Endodermal cell (in vitro differentiated cells): ENCODE results near the gene BMP2. TPM values are rescaled to one million over a fixed set of nuclear protein-coding genes. Genes with fewer than 3 reads are reported as not detected.

Experiments
- DNase-seq: peaks from one replicate; pipeline ENCODE4 v3.0.0-alpha.2; 2017
- H3K27ac ChIP-seq: 2 replicates; pipeline ENCODE4 v1.5.1; 2013; ENCODE audit warnings: mild to moderate bottlenecking, low read depth, low read length, moderate library complexity
- H3K27me3 ChIP-seq: 2 replicates; pipeline ENCODE4 v1.6.1; 2013; ENCODE audit warnings: mild to moderate bottlenecking, low read length, moderate library complexity; ENCODE audit not compliant: insufficient read depth, control insufficient read depth, poor library complexity, severe bottlenecking
- H3K36me3 ChIP-seq: 2 replicates; pipeline ENCODE4 v1.7.0; 2013; ENCODE audit warnings: mild to moderate bottlenecking, low read length, moderate library complexity; ENCODE audit not compliant: control insufficient read depth, insufficient read depth
- H3K4me1 ChIP-seq: one replicate; pipeline ENCODE4 v1.7.0; 2013; ENCODE audit warnings: low read length; ENCODE audit not compliant: control insufficient read depth, insufficient read depth
- H3K4me3 ChIP-seq: 2 replicates; pipeline ENCODE4 v1.5.1; 2013; ENCODE audit warnings: mild to moderate bottlenecking, low read length, moderate library complexity
- H3K9ac ChIP-seq: 2 replicates; pipeline ENCODE4 v1.6.1; 2013; ENCODE audit warnings: mild to moderate bottlenecking, low read length, moderate library complexity; ENCODE audit not compliant: poor library complexity, severe bottlenecking; ENCODE audit errors: extremely low read depth
- H3K9me3 ChIP-seq: 2 replicates; pipeline ENCODE4 v1.6.1; 2013; ENCODE audit warnings: mild to moderate bottlenecking, low read length, moderate library complexity; ENCODE audit not compliant: control insufficient read depth
- H3K27ac Mint-ChIP-seq: 2 replicates; pipeline ENCODE4 v1.8.0; 2020; ENCODE audit warnings: mixed read lengths
- H3K27me3 Mint-ChIP-seq: 2 replicates; pipeline ENCODE4 v1.8.0; 2021; ENCODE audit warnings: mild to moderate bottlenecking, mixed read lengths; ENCODE audit not compliant: insufficient read depth
- H3K36me3 Mint-ChIP-seq: 2 replicates; pipeline ENCODE4 v1.8.0; 2020; ENCODE audit warnings: low read depth, mixed read lengths
- H3K4me1 Mint-ChIP-seq: 2 replicates; pipeline ENCODE4 v1.8.0; 2020; ENCODE audit warnings: mixed read lengths
- H3K4me3 Mint-ChIP-seq: 2 replicates; pipeline ENCODE4 v1.8.0; 2020; ENCODE audit warnings: mild to moderate bottlenecking, moderate library complexity, mixed read lengths
- H3K9me3 Mint-ChIP-seq: 2 replicates; pipeline ENCODE4 v1.8.0; 2020; ENCODE audit warnings: mild to moderate bottlenecking, mixed read lengths
- WGBS, 2 experiments: methylation state at CpG; one replicate each; pipeline versions ENCODE4 v1.1.5 to v1.1.7; 2013; ENCODE audit warnings: missing lambda C conversion rate in 2 of 2, mixed read lengths in 1 of 2; ENCODE audit not compliant: insufficient coverage in 1 of 2, insufficient read length in 1 of 2; 5-methylcytosine and 5-hydroxymethylcytosine counted together
- long read RNA-seq, 4 experiments: library from polyadenylated mRNA in 2 of 4; library from RNA in 1 of 4; library from capped mRNA in 1 of 4; stranded (forward) in 3 of 4; unstranded in 1 of 4; transcript quantifications; one replicate each; pipeline ENCODE4 v2.0.0, GENCODE V29; 2020 to 2021; ENCODE audit warnings: inconsistent platforms in 1 of 4
- polyA plus RNA-seq, 2 experiments: library from polyadenylated mRNA; stranded (reverse); fragments of 50-300 nt; gene quantifications; one replicate each; pipeline ENCODE4 v1.2.3, GENCODE V29; 2013
- total RNA-seq, 2 donors: library from RNA; stranded (reverse); fragmentation: NEBNext Ultra II Directional in 1 of 2; extraction: Animal tissue kit (Norgen Biotek cat#: 25700) in 1 of 2; gene quantifications; 2 replicates in 1 of 2; 3 replicates in 1 of 2; pipeline ENCODE4 v1.2.1, GENCODE V29; 2021
- TF ChIP-seq, protein P1 (sequence below): fragments of 200-600 bp; sonication (generic); conservative IDR thresholded peaks from 2 replicates; pipeline ENCODE4 v1.5.0; 2021; ENCODE audit warnings: antibody characterized with exemption, mild to moderate bottlenecking

The BMP2 gene
- 100 to 1,000 TPM; 132 to 205 TPM for total RNA-seq
- 31.7 TPM for polyA plus RNA-seq (2013, experiment 1 of 2)
- polyA plus RNA-seq (2013, experiment 2 of 2): 38.4 TPM
- long read RNA-seq, experiment 1, transcript BMP2-201 (3 exons, 3,601 nt): major isoform, 43 of 112 reads
- long read RNA-seq, experiment 1, partial matches to known transcripts: 54 of 112 reads
- long read RNA-seq, experiment 1, other reads (novel, unspliced or antisense): 15 of 112 reads
- long read RNA-seq, experiment 2, transcript BMP2-201 (3 exons, 3,601 nt): major isoform, 441 of 506 reads
- long read RNA-seq, experiment 2, partial matches to known transcripts: 15 of 506 reads
- long read RNA-seq, experiment 2, other reads (novel, unspliced or antisense): 50 of 506 reads
- long read RNA-seq, experiment 3, transcript BMP2-201 (3 exons, 3,601 nt): major isoform, 139 of 158 reads
- long read RNA-seq, experiment 3, partial matches to known transcripts: 10 of 158 reads
- long read RNA-seq, experiment 3, other reads (novel, unspliced or antisense): 9 of 158 reads
- long read RNA-seq, experiment 4, partial matches to known transcripts: 68 of 68 reads
- long read RNA-seq, experiment 4, other reads (novel, unspliced or antisense): 0 of 68 reads

- Histone ChIP-seq H3K27ac (no peak within 1 kb of the TSS), H3K4me3 (peak within 1 kb of the TSS; percentile 92), H3K4me1 (peaks cover 8% of the 10 kb centered on the region), H3K9me3 (no peaks in the 10 kb centered on the region), H3K9ac (peak within 1 kb of the TSS; percentile 81), H3K36me3 (peaks cover 36% of the 10 kb centered on the region), H3K27me3 (no peaks in the 10 kb centered on the region)
- WGBS, 2 experiments: 0% methylated on average over 38 to 112 of the region's 112 CpGs
- TF ChIP-seq, protein P1, sequence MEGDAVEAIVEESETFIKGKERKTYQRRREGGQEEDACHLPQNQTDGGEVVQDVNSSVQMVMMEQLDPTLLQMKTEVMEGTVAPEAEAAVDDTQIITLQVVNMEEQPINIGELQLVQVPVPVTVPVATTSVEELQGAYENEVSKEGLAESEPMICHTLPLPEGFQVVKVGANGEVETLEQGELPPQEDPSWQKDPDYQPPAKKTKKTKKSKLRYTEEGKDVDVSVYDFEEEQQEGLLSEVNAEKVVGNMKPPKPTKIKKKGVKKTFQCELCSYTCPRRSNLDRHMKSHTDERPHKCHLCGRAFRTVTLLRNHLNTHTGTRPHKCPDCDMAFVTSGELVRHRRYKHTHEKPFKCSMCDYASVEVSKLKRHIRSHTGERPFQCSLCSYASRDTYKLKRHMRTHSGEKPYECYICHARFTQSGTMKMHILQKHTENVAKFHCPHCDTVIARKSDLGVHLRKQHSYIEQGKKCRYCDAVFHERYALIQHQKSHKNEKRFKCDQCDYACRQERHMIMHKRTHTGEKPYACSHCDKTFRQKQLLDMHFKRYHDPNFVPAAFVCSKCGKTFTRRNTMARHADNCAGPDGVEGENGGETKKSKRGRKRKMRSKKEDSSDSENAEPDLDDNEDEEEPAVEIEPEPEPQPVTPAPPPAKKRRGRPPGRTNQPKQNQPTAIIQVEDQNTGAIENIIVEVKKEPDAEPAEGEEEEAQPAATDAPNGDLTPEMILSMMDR: no peak
- H3K36me3 Mint-ChIP-seq: peaks cover 39% of the 10 kb centered on the region
- no peaks in the 10 kb centered on the region for H3K9me3 Mint-ChIP-seq
- H3K27ac Mint-ChIP-seq: peak within 1 kb of the TSS; percentile 82
- H3K4me3 Mint-ChIP-seq: peak within 1 kb of the TSS; percentile 84
- peaks cover 50% of the 10 kb centered on the region for H3K4me1 Mint-ChIP-seq
- H3K27me3 Mint-ChIP-seq: peaks cover 22% of the 10 kb centered on the region
- peak; percentile 82 for DNase-seq
Observed at GRCh38 chr20:6767536-6768227, at the start of gene BMP2. Gene BMP2 (plus strand): TSS chr20:6767686. CDS start chr20:6770127, 2,441 bp downstream.

DNA sequence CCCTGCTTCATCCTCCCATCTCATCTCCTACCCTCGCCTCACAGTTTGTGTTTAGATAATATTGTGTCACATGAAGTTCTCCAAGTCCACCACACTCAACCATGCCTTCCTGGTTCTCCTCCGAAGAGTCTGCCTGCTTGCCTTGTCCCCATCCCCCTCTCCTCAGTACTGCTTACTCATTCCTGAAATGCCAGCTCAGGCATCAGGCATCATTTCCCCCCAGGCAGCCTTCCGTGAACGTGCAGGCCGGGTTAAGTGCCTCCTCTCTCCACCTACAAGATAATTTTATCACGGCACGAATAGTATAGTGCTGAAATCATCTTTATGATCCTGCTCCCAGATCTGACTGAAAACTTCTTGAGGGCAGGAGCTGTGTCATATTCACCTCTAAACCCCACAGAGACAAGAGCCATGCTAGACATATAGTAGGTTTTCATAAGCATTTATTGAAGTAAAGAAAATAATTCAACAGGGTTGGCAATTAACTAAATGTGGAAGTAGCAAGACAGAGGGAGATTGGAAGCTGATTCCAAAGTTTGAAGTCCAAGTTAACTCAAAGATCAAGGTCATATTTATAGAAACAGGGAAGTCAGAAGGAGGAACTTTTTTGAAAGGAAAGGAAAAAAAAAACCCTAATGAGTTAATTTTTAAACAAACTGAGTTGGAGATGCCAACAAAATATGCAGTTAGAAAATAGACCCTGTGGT lies 48.7 kb upstream of the BMP2 start:
- H3K4me1 Mint-ChIP-seq: no peaks in the 10 kb centered on the region
- Histone ChIP-seq H3K27ac (no peak overlapping the region), H3K9ac (no peak overlapping the region), H3K9me3 (peaks cover 11% of the 10 kb centered on the region), H3K27me3 (no peaks in the 10 kb centered on the region), H3K36me3 (no peaks in the 10 kb centered on the region), H3K4me1 (no peaks in the 10 kb centered on the region), H3K4me3 (peak overlapping the region; percentile 9)
- H3K36me3 Mint-ChIP-seq: no peaks in the 10 kb centered on the region
- peaks cover 7% of the 10 kb centered on the region for H3K9me3 Mint-ChIP-seq
- DNase-seq: no peak
- no peak overlapping the region for H3K27ac Mint-ChIP-seq
- 78 to 92% methylated on average over 4 to 7 of the region's 7 CpGs for WGBS, 2 experiments
- H3K4me3 Mint-ChIP-seq: no peak overlapping the region
- no peaks in the 10 kb centered on the region for H3K27me3 Mint-ChIP-seq
- TF ChIP-seq, protein P1: no peak

GRCh38 chr20:6719369-6719721 lies 48.1 kb upstream of the BMP2 start:
- WGBS, 2 experiments: 97 to 100% methylated on average over 1 to 3 of the region's 4 CpGs
- Histone ChIP-seq H3K27me3 (no peaks in the 10 kb centered on the region), H3K9me3 (peaks cover 11% of the 10 kb centered on the region), H3K36me3 (no peaks in the 10 kb centered on the region), H3K9ac (no peak overlapping the region), H3K4me1 (no peaks in the 10 kb centered on the region), H3K4me3 (no peak overlapping the region), H3K27ac (no peak overlapping the region)
- peaks cover 7% of the 10 kb centered on the region for H3K9me3 Mint-ChIP-seq
- TF ChIP-seq, protein P1: no peak
- no peak overlapping the region for H3K27ac Mint-ChIP-seq
- no peaks in the 10 kb centered on the region for H3K4me1 Mint-ChIP-seq
- H3K36me3 Mint-ChIP-seq: no peaks in the 10 kb centered on the region
- H3K27me3 Mint-ChIP-seq: no peaks in the 10 kb centered on the region
- no peak overlapping the region for H3K4me3 Mint-ChIP-seq
- DNase-seq: no peak
